Activated CD8-positive, alpha-beta memory T cell treated with anti-CD3 and anti-CD28 coated beads for 1 hour (primary cell): ENCODE results near the gene TMEM178B.

Experiments used
- DNase-seq, 2 donors: peaks; one replicate each; pipeline ENCODE4 v3.0.0-alpha.2; 2020; ENCODE audit warnings: low read depth in 1 of 2; ENCODE audit errors: extremely low read depth in 1 of 2

The TMEM178B gene

GRCh38 chr7:141344153-141344935 lies 270.5 kb downstream of the TMEM178B start:
- no peak for DNase-seq

GRCh38 chr7:141348728-141349127 lies 274.9 kb downstream of the TMEM178B start:
- DNase-seq, result no peak

DNA sequence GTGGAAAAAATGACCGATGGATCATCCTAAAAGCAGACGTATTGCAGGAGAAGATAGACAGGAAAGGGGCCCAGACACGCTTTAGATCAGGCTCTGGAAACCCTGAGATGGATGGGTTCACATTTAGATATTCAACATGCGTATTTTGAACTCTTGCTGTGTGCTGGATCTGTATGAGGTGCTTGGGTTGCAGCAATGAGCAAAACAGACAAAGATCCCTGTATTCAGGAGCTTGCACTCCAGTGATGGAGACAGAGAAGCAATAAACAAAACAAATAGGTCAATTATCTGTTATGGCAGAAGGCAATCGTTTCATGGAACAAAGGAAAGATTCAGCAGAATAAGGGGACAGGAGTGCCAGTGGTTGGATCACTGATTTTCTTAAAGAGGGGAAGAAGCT lies 275.5 kb downstream of the TMEM178B start:
- no peak for DNase-seq

- DNase-seq, result no peak
Measured at GRCh38 chr7:141349804-141350203, 275.9 kb downstream of the TMEM178B start.

GRCh38 chr7:141351175-141351574 lies 277.3 kb downstream of the TMEM178B start:
- no peak for DNase-seq

GRCh38 chr7:141352955-141353354 lies 279.1 kb downstream of the TMEM178B start:
- no peak for DNase-seq

- no peak for DNase-seq
Measured at GRCh38 chr7:141354251-141354650, 280.4 kb downstream of the TMEM178B start.

- DNase-seq, result no peak
Measured at GRCh38 chr7:141355032-141355431, 281.2 kb downstream of the TMEM178B start.

DNA sequence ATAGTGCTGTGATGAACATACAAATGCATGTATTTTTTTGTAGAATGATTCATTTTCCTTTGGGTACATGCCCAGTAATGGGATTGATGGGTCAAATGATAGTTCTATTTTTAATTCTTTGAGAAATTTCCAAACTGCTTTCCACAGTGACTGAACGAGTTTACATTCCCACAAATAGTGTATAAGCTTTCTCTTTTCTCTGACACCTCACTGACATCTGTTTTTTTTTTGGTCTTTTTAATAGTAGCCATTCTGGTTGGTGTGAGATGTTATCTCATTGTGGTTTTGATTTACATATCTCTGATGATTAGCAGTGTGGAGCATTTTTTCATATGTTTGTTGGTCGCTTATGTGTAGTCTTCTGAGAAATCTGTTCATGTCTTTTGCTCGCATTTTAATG lies 282.3 kb downstream of the TMEM178B start:
- DNase-seq, result no peak

DNA sequence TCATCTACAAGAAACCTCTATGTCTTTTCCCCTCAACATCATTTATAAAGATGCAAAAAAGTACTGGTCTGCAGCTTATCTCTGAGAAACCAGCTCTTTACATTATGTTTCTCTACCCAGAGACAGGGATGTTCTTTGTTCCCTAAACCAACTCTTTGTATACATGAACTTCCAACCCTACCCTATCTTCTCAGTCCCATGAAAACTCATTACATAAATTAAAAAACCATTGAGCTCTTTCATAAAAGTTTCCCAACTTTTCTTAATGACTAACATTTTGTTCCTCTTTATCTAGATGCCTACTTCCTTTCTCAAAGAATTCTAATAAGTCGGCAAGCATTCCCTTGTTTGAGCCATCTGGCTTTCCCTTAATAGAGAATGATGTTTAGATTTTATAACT lies 284.5 kb downstream of the TMEM178B start:
- DNase-seq, result no peak

GRCh38 chr7:141359262-141359661 lies 285.4 kb downstream of the TMEM178B start:
- DNase-seq, result no peak

- no peak for DNase-seq
Measured at GRCh38 chr7:141359740-141360415, 286.0 kb downstream of the TMEM178B start.

DNA sequence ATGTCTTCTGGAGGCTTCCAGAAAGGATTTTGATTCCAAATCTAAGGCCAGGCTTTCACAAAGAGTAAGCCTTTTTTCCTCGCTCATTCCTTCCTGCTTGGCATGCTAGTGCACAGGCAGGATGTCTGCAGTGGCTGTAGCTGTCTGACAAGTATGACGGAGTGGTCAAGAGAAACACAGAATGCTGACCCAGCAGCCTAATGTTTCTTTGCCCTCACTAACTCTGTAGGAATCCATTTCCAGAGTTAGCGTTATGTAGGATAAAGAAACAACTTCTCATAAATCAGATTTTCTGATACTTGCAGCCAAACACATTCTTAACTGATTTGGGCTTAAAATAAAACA lies 286.5 kb downstream of the TMEM178B start:
- DNase-seq, result no peak

DNA sequence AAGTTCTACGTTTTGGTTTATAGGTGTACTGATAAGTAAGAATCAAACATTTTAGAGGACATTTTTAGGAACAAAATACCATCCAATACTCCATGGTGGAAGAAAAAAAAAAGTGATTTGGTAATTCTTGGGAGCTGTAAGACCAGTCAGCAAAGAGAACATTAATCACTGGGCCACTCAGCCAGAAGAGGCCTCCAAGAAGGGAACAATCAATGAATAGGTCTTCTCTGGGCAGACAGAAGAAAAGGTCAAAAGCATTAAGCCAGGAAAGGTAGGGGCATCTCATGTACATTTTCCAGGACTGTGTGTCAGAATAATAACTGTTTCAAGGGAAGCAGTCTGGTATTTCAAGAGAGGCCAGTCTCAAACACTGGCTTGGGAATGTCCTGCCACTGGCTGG lies 286.9 kb downstream of the TMEM178B start:
- no peak for DNase-seq

GRCh38 chr7:141361479-141361878 lies 287.6 kb downstream of the TMEM178B start:
- DNase-seq, result no peak

DNA sequence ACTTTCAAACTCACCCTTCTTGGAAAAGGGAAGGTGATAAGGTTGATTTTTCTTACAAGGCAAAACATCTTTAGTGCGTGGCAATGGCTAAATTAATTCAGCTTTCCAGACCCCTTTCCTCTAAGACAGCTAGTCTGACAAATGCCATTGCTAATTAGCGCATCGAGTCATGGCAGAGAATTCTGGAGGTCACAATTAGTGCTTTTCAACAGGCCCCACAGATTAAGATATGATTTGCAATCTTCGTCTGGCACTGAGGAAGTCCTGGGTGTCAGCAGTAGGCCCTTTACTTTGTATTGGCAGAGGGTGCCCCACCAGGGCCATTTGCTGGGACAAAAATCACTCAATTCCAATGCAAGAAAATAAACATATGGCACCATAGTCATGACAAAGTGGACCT lies 288.1 kb downstream of the TMEM178B start:
- DNase-seq, result no peak

DNA sequence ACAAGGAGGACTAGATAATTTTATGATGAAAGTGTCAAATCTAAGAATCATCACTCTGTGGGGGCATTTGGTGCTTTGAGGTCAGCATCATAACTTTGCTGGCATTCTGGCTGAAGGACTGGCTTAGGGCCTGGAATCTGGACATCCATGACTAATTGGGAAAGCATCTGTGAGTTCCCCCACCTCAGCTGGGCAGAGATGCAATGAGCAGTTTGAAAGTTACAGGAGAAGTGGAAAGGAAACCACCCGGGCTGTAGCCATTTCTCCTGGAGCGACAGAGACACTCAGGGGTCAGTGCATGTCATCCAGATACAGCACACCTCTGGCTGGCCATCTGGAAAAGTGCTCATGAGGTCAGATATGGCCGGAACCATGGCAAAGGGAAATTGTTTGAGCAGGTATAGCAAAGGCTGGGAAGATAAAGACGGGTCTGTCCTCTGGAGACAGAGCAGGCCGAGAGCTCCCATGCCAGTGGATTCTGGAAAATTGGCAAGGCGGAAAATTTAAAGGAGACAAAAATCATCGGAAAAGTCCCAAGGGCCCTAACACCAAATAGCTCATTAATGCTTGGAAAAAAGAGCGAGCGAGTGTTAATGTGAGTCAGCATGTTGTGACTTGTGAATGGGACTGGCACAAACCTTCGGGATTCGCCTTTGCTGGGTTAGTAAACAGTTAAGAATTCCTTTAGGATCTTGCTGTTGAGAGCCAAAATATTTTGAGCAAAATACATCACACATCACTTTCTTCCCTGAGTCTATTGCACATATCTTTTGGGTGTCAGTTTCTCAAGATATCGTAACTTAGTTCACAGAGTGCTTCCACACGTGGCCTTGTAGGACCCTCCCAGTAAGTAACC lies 288.9 kb downstream of the TMEM178B start:
- no peak for DNase-seq

DNA sequence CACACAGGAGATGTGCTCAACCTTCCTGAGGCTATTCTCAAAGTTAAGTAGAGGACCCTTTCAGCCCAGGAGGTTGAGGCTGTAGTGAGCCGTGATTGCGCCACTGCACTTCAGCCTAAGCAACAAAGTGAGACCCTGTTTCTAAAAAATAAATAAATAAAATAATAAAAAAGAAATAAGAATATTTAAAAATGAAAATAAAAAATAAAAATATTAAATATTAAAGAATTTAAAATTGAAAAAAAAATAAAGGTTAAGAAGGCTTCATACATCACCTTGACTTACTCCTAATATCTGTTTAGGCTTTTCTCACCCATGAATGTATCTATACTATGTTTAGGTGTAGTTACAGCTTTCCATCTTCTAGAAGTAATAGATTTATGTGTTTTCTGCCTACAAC lies 289.9 kb downstream of the TMEM178B start:
- DNase-seq, result no peak

DNA sequence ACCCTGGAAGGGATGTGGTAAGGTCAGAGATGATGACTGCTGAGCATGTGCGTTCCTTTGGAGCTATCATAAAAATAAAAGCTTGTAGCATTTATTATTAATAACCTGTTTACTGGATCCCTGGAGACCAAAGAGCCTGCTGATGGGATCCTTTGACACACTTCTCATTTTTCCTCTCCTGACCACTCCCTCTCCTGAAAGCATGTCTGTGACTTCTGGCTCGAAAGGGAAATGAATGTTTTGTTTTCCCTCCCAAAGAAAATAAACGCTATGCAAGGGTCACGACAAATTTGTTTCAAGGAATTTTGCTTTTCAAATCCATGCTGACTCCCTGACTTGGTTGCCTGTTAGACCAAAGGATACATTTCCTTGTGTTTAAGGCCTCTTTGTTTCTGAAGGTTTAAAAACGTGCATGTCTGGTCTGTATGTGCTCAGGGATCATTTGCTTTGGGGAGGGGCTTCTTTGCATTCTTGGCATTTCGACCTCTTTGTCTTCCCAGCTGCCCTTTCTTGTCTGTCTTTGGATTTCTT lies 292.3 kb downstream of the TMEM178B start:
- no peak for DNase-seq

- DNase-seq, result no peak
Measured at GRCh38 chr7:141369422-141369821, 295.6 kb downstream of the TMEM178B start.

GRCh38 chr7:141370178-141370577 lies 296.3 kb downstream of the TMEM178B start:
- no peak for DNase-seq
